ENCODE results near the gene CXADR.

GRCh38 chr21:17472592-17473271 is 40.1 kb upstream of the CXADR start:
- no peak for TF ChIP-seq CTCF (IDR thresholded peaks at IDR 0.05)
- TF ChIP-seq EZH2 (IDR thresholded peaks at IDR 0.05) = no peak
